LNCAP (cell line): ENCODE measurements around the gene IL13RA1.

ENCODE experiments used
- CTCF ChIP-seq: fragments of 450-650 bp; IDR thresholded peaks from 2 replicates; pipeline ENCODE4 v1.5.1; 2017; ENCODE audit warnings: mild to moderate bottlenecking

IL13RA1 gene

DNA sequence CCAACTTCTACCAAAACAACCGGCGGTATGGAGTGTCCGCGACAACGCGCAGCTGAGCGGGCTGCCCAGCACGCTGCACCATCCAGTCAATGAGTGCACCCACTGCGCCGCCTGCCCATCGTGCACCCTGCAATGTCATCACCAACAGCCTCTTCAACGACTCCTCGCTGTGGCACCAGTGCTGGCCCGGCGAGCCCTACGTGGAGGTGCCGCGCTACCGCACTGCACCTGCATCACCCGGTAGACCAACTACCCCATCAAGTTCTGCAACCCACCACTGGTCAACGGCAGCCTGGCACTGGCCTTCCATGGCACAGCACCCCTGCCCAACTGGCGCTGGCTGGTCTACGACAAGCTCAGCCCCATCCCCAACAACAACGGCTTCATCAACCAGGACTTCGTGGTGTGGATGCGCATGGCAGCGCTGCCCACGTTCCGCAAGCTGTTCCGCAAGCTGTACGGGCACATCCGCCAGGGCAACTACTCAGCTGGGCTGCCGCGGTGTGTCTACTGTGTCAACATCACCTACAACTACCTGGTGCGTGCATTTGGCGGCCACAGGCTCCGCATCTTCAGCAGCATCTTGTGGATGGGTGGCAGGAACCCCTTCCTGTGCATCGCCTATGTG is 42.8 kb downstream of the IL13RA1 start:
- TF ChIP-seq CTCF: no peak

GRCh38 chrX:118772051-118772450 is 44.6 kb downstream of the IL13RA1 start:
- TF ChIP-seq CTCF: no peak

DNA sequence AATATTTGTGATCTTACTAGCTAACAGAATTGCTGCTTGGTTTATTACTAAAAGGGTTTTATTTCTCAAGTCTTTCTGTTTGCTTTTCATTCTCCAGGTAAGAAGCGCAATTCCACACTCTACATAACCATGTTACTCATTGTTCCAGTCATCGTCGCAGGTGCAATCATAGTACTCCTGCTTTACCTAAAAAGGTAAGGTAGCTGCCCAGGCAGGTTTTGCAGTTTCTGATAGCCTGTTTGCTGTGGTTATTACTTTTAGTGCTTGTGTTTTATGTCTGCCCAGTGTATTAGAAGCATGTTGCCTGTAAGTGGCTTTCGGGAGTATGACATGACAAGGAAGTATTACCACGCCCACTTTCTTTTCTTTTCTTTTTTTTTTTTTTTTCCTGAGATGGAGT is 46.4 kb downstream of the IL13RA1 start:
- TF ChIP-seq CTCF: no peak

GRCh38 chrX:118779581-118779980 is 52.2 kb downstream of the IL13RA1 start:
- TF ChIP-seq CTCF: no peak

DNA sequence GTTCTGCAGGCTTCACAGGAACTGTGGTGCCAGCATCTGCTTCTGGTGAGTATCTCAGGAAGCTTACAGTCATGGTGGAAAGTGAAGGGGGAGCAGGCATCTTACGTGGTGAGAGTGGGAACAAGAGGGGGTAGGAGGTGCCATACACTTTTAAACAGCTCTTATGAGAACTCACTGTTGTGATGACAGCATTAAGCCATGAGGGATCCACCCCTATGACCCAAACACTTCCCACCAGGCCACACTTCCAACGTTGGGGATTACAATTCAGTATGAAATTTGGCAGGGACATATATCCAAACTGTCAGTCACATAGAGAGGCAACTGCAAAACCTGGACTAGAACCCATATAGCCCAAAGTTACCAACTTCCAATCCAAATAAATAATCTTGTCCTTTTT is 53.1 kb downstream of the IL13RA1 start:
- TF ChIP-seq CTCF: no peak

- TF ChIP-seq CTCF: no peak
These were observed 53.5 kb downstream of the IL13RA1 start for GRCh38 chrX:118780911-118781310.

DNA sequence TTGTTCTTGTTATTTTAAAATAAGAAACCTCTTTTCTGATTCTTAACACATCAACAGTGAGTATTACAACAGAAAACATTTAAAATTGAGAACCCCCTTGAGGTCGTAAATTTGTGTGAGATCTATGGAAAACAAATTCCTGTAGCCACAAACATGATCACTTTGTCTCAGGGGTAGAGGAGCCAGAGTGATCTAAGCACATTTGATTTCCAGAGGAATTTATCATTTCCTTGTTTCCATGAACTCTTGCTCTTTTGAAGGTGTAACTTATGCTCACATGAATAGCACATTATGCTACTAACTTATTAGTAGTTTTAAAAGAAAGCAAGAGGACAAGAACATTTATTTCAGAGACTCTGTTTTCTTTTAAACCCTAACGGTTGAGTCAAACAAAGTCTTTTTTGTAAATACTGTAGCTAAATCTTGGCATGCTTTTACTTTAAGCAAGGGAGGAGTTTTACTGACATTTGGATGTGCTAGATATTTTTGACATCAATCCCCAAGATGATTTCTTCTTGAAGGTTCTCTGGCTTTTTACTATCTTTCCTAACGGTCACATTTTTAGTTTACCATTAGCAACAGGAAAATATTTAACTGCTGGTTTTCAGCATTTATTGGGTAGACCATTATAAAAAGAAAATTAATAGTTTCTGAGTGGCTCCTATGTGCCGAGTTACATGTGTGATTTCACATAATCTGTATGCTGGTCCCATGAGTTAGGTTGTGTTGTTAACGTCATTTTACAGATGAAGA is 68.3 kb downstream of the IL13RA1 start:
- TF ChIP-seq CTCF: no peak
